Adrenal gland (tissue), 12 donors: ENCODE results near the gene NNMT. TPM values are rescaled to one million over a fixed set of nuclear protein-coding genes. Genes with fewer than 3 reads are reported as not detected.

Source experiments
- DNase-seq, 7 donors: peaks; one replicate each; pipeline ENCODE4 v3.0.0-alpha.2; 2019 to 2020
- H3K27ac ChIP-seq, 5 donors: fragments of 200-600 bp; sonication (generic) in 4 of 5; 1 replicate in 3 of 5; 2 replicates in 2 of 5; pipeline versions ENCODE4 v1.5.1 to v1.8.0; 2016 to 2020; ENCODE audit warnings: mild to moderate bottlenecking in 1 of 5
- H3K27me3 ChIP-seq: fragments of 200-600 bp; 2 replicates; pipeline ENCODE4 v1.8.0; 2021
- H3K36me3 ChIP-seq, 2 donors: fragments of 200-600 bp; replicated peaks in 1 of 2; 1 replicate in 1 of 2; 2 replicates in 1 of 2; pipeline versions ENCODE4 v1.5.1 to v1.8.0; 2018 to 2022
- H3K4me1 ChIP-seq, 2 donors: fragments of 200-600 bp; replicated peaks in 1 of 2; 1 replicate in 1 of 2; 2 replicates in 1 of 2; pipeline versions ENCODE4 v1.5.1 to v1.8.0; 2018 to 2021
- H3K4me3 ChIP-seq, 4 donors: fragments of 200-600 bp; sonication (generic) in 3 of 4; one replicate each; pipeline ENCODE4 v1.5.1; 2016 to 2018
- H3K9me3 ChIP-seq, 3 donors: fragments of 200-600 bp; sonication (generic) in 1 of 3; replicated peaks in 1 of 3; 1 replicate in 2 of 3; 2 replicates in 1 of 3; pipeline versions ENCODE4 v1.5.1 to v1.8.0; 2016 to 2021
- POLR2A ChIP-seq, 2 donors: fragments of 450-650 bp; IDR thresholded peaks; one replicate each; pipeline ENCODE4 v1.6.1; 2017; ENCODE audit warnings: antibody characterized with exemption in 2 of 2, mild to moderate bottlenecking in 2 of 2, moderate library complexity in 1 of 2
- WGBS, 4 donors: extraction: QIAGEN DNeasy Blood & Tissue Kit in 2 of 4; methylation state at CpG; one replicate each; pipeline versions ENCODE4 v1.1.5 to v1.1.7; 2013 to 2017; 5-methylcytosine and 5-hydroxymethylcytosine counted together
- intact Hi-C, 2 donors: fragments of 100-400 bp; cut with DNase I; formaldehyde crosslinking; loops; one replicate each; pipeline versions ENCODE4 v1.14.1 to v1.15.0; 2022 to 2023
- polyA plus RNA-seq, 3 donors: library from polyadenylated mRNA; stranded (reverse); fragments of 200-250 nt in 2 of 3; fragments of 350-450 nt in 1 of 3; fragmentation: Illumina TruSeq in 1 of 3; extraction: RNeasy Lipid Tissue Mini Kit (QIAGEN cat#74804) in 1 of 3; gene quantifications; one replicate each; pipeline ENCODE4 v1.2.3, GENCODE V29; 2013 to 2014
- total RNA-seq, 9 donors: library from RNA; depleted of rRNA in 4 of 9; stranded (reverse); fragments of >200 nt in 4 of 9; fragments of 120-200 nt in 1 of 9; fragmentation: NEBNext Ultra II Directional in 1 of 9; extraction: Animal tissue kit (Norgen Biotek cat#: 25700) in 1 of 9; gene quantifications; one replicate each; pipeline versions ENCODE4 v1.1.0 to v1.2.4, GENCODE V29; 2013 to 2023
- TF ChIP-seq, protein P1 (sequence below), 6 experiments: fragments of 450-650 bp in 4 of 6; fragments of 200-600 bp in 2 of 6; sonication (generic) in 1 of 6; IDR thresholded peaks; 1 replicate in 5 of 6; 2 replicates in 1 of 6; pipeline versions ENCODE4 v1.5.1 to v1.8.0; 2016 to 2021; ENCODE audit warnings: antibody characterized with exemption in 6 of 6, mild to moderate bottlenecking in 2 of 6, moderate library complexity in 1 of 6
- donor health status: healthy with polysubstance abuse.
- donor health status: Bipolar disorder and iron deficiency.
- donor health status: DM: yes; HTN: yes; CAD: no.
- donor health status: DM: no; HTN: no; CAD: no.
- donor health status: DM: no; HTN: no; CAD: no.
- donor health status: DM: yes; HTN: yes; CAD: no.

The NNMT gene
- total and polyA plus RNA-seq, 12 donors = 0.94 to 354 (median 77.4) TPM

DNA sequence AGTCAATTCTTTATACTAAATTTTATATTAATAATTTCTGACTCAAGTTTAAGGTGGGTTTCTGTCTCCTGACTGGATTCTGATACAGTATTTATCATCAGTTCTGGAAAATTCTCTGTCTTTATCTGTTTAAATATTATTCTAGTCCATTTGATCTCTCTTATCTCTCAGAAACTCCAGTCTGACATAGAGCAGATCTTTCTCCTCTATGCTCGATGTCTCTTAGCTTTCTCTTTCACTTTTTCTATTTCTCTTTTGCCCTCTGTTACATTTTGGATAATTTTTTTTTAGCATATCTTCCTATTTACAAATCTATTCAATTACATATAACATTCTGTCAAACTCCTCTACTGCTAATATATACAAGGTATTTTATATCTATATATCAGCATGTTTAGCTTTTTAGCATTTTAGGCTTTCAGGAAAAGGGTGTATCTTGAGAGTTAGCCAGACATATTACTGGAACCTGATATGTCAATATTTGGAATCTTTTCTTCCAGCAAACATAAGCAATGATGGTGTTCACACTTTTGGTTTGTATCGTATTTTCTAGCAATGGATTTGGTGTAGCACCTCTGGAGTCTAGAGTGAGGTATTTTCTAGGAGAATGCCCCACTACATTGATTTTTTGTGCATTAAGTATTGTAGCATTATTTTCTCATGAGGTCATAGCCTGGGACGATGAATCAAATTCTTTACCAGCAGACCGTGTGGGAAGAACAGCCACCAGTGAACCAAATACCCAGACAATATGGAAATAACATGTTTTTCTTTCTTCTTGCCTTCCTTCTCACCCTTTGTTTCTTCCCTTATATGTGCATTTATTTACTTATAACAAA lies 4.1 kb upstream of the NNMT start:
- no peaks in the 10 kb centered on the region for H3K27me3 ChIP-seq
- H3K9me3 ChIP-seq = no peaks in the 10 kb centered on the region
- no peak for TF ChIP-seq POLR2A (IDR thresholded peaks at IDR 0.05)
- TF ChIP-seq, protein P1, sequence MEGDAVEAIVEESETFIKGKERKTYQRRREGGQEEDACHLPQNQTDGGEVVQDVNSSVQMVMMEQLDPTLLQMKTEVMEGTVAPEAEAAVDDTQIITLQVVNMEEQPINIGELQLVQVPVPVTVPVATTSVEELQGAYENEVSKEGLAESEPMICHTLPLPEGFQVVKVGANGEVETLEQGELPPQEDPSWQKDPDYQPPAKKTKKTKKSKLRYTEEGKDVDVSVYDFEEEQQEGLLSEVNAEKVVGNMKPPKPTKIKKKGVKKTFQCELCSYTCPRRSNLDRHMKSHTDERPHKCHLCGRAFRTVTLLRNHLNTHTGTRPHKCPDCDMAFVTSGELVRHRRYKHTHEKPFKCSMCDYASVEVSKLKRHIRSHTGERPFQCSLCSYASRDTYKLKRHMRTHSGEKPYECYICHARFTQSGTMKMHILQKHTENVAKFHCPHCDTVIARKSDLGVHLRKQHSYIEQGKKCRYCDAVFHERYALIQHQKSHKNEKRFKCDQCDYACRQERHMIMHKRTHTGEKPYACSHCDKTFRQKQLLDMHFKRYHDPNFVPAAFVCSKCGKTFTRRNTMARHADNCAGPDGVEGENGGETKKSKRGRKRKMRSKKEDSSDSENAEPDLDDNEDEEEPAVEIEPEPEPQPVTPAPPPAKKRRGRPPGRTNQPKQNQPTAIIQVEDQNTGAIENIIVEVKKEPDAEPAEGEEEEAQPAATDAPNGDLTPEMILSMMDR (IDR thresholded peaks at IDR 0.05) = no peak
- peak overlapping the region in 1 of 5 donors; percentile 5 for H3K27ac ChIP-seq
- H3K4me1 ChIP-seq = peaks cover 0 to 12% of the 10 kb centered on the region in 2 donors
- DNase-seq = no peak
- intact Hi-C loops = no loop called here
- no peaks in the 10 kb centered on the region for H3K36me3 ChIP-seq
- WGBS, 4 donors = 45 to 48% (median 47%) methylated on average over 4 of the region's 4 CpGs
- H3K4me3 ChIP-seq = peak overlapping the region in 1 of 4 donors; percentile 11

DNA sequence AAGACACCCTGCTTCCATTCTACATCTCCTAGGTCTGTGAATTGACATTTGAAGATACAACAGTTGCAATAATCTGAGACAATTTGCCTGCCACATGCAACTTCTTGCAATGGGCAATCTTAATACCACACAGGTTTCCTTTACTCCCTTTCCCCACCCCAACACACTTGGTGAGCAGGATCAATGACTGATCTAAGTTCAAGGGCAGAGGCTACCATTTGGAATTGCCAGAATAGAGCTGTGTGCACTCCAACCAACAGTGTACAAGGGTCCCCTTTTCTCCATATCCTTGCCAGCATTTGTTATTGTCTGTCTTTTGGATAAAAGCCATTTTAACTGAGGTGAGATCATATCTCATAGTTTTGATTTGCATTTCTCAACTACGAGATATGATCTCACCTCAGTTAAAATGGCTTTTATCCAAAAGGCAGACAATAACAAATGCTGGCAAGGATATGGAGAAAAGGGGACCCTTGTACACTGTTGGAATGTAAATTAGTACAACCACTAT lies 2.9 kb upstream of the NNMT start:
- intact Hi-C loops = no loop called here
- WGBS, 4 donors = 48 to 77% (median 61%) methylated on average over 1 of the region's 1 CpG
- no peak overlapping the region for H3K4me3 ChIP-seq

DNA sequence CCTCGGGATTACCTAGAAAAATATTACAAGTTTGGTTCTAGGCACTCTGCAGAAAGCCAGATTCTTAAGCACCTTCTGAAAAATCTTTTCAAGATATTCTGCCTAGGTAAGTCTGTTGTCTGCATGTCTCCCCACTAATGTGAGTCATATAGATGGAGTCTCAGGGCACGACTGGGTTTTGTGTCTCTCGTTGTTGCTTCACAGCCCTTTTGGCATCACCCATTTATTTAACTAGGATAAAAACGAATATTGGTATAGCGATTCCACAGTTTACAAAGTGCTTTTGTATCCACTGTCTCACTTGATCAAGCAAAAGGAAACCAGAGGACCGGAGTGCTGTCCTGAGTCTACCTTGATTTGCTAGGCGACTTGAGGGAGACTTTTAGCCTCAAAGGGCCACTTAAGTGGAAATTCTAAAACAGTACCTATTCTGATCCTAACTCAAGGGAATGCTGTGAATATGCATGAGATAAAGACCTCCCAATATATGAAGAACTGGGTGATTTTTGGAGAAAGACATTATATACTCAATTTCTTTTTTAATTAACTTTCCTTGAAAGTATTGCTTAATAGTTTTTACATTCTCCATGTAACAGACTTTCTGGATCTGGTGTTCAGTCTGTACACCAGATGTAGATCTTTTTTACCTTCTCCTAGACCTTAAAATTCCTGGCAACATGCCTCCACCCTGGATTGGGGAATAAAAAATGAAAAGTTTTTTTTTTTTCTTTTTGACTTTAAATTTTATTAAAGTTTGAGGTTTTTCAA lies 590 bp downstream of the NNMT start:
- Histone ChIP-seq H3K9me3 (no peaks in the 10 kb centered on the region), H3K36me3 (no peaks in the 10 kb centered on the region), H3K4me3 (peak overlapping the region in 1 of 4 donors; percentile 35), H3K27me3 (no peaks in the 10 kb centered on the region), H3K27ac (peak overlapping the region; percentile 39 to 86 (median 50)), H3K4me1 (peaks cover 0 to 12% of the 10 kb centered on the region in 2 donors)
- DNase-seq = no peak
- TF ChIP-seq, protein P1 (IDR thresholded peaks at IDR 0.05) = no peak
- TF ChIP-seq POLR2A (IDR thresholded peaks at IDR 0.05) = no peak
- intact Hi-C loops = no loop called here
- 70 to 75% (median 73%) methylated on average over 7 of the region's 7 CpGs for WGBS, 4 donors

More for the DNA sequence above, 2.9 kb upstream of the NNMT start:
- DNase-seq = no peak
- Histone ChIP-seq H3K27me3 (no peaks in the 10 kb centered on the region), H3K9me3 (no peaks in the 10 kb centered on the region), H3K27ac (peak overlapping the region in 2 of 5 donors; percentile 35 to 74), H3K36me3 (no peaks in the 10 kb centered on the region), H3K4me1 (peaks cover 0 to 12% of the 10 kb centered on the region in 2 donors)
- TF ChIP-seq, protein P1 (IDR thresholded peaks at IDR 0.05) = no peak
- TF ChIP-seq POLR2A (IDR thresholded peaks at IDR 0.05) = no peak
